ENCODE data around the gene EPN3. TPM values are rescaled to one million over a fixed set of nuclear protein-coding genes. Genes with fewer than 3 reads are reported as not detected.

EPN3 gene
- total RNA-seq, 1 donor from 2014 or later: 0.07 TPM

DNA sequence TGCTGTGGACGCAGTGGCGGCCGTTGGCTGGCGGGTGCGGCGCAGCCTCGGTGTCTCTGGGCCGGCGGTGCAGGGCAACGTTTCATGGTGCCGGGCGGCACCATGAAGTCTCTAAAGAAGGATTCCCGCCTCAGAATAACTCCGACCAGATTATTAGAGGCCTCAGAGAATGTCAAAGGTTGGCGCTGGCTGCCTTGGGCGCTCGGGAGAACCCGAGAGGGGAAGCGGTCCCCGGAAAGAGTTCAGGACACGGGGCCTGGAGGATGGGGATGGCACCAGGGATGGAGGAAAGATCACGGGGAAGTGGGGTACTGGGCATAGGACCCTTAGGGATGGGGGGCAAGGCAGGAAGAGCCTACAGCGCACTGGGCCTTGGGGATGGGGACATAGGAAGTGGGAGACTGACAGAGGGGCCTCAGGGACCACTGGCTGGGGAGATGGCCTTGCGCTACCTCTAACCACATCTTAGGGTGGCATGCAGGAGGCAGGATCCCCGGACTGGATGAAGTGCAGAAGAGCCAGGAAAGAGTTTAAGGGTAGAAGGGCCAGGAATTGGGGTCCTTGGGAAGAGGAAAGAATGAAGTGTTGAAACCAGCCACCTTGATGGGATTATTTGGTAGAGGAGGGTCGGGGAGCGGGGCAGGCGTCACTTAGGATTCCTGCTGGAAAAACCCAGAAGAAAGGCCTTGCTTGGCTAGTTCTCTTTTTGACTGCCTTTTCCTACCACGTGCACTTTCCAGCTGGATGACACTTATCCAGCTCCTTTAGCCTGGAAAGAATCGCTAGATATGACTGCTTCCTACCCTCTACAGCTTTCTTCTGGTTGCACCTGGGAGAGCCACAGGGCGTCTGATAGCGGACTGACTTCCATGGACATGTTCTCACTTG is 23.7 kb upstream of the EPN3 start:
- DNase-seq (ENCODE audit: low read depth, low spot score): no peak

DNA sequence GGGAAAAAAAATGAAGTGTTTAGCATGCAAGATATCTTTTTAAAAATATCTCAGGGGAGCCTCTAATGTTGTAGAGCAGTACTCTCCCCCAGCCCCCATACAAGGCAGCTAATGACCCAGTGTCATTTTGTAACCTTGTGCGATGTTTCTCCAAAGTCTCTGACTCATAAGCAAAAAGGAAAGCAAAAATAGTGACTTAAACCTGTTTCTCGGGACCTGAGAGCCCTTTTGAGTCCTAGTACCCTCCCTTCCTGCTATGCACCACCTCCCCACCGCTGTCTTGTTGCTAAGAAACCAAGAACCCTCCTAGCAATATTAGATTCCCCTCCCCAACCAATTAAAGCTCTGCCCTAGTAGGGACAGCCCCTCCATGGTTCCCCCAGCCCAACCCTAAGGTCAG is 21.5 kb upstream of the EPN3 start:
- DNase-seq (ENCODE audit: low read depth, low spot score): no peak

DNA sequence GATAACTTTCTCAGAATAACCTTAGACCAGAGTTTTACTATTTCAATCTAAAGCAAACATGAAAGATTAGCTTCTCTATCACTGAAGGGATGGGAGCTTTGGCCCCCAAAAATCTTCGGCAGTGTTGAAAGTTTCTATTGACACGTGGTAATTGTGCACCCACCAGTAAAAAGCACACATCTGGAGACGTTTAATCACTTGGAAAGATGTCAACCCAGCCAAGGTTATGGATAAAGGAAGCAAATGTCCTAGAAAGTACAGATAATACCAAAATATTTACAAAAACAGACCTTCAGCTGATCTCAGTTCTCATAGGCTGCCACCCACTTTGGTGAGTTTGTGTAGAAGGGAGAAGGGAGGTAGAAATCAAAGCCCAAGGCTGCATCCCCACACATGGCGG is 19.0 kb upstream of the EPN3 start:
- DNase-seq (ENCODE audit: low read depth, low spot score): no peak

DNA sequence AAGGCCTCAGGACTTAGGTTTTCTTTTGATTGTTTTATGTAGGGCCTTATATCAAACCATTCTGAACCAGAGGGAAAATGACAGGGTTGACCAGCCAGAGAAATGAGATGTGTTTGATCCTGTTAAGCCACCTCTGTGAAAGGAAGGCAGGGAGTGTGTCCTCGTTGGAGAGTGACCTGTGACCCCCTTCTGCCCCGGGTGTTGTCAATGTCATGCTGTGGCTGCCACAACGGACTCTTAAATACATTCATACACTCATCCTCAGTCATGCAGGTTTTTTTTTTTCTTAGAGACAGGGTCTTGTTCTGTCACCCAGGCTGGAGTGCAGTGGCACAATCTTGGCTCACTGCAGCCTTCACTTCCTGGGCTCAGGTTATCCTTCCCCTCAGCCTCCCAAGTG is 18.1 kb upstream of the EPN3 start:
- no peak for DNase-seq (ENCODE audit: low read depth, low spot score)

DNA sequence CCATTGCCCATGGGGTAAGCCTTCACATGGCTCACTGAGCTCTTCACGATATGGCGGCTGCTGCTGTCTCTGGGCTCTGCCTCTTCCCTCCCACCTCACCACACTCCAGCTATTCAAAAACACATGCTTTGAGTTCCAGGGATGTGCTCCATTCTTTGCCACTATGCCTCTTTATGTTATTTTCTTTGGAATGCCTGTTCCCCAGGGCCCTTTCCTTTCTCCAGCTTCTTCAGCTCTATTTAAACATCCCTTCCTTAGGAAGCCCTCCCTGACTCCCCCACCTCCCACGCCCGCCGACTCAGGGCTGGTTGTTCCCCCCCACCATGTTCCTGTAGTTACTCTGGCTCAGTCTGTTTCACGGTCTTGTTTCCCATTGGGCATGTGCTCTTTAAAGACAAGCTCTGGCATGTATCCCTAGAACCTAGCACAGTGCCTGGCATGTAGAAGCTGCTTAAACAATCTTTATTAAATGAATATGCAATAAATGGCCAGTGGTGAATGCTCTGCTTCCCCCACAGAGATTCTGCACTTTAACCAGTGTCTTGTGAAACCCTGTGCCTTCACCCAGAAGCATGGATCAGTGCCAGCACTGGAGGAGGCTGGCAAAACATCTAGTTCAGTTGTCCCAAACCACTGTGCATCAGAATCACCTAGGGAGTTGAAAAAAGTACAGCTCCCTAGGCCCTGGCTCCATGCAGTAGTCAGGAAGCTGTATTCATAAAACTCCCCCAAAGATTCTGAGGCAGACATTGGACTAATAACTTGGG is 17.4 kb upstream of the EPN3 start:
- no peak for DNase-seq (ENCODE audit: low read depth, low spot score)

DNA sequence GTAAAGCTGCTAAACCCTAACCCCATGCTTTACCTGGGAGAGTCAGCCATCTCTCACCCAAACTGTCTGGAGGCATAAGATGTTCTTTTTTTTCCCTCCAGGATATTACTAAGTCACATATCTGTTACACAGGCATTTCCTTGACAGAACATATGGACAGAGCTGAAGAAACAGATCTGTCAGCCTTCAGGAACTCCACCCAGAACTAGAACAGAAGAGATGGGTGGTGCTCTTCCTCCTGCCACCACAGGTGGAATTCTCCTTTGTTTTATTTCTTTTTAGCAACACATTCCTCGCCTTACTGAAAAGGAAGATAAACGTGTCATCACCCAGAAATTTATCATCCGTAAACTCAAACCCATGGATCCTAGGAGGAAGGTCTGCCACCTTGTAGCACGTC is 15.5 kb upstream of the EPN3 start:
- no peak for DNase-seq (ENCODE audit: low read depth, low spot score)

DNA sequence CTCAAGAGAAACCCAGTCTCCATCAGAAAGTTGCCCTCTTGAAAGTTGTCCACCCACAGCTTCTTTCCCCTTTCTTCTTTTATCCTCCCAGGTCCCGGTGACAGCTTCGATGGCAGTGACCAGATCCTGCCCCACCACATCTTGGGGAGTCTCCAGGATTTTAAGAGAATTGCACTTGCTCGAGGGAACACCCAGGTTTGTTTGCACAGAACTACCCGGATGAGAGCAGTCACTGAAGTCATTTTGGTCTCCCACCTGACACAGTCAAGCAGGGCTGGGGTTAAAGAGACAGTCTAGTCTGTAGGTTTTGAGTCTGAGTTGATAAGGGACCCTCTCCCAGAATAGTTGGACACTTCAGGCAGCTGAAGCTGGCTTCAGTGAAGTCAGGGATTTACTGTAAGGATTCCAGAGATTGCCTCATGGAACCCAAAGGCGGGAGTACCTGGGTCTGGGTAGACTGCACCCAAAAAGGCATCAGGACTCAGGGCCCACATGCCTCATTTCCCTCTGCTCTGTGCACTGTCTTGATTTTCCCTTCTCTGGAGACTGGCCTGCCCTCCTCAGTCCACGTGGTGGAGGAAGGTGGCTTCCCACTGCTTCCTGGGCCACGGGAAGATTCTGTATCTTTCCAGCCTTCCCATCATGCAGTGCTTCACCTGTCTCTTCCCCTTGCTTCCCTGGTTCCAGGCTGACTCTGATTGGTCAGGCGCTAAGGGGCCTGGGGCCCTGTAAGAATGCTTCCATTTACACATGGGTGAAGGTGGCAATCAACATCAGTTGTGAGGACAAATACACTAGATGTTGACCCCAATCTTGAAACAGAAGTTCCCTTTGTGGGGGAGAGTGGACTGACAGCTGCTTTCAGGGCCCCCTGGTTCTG is 14.8 kb upstream of the EPN3 start:
- DNase-seq (ENCODE audit: low read depth, low spot score): no peak

DNA sequence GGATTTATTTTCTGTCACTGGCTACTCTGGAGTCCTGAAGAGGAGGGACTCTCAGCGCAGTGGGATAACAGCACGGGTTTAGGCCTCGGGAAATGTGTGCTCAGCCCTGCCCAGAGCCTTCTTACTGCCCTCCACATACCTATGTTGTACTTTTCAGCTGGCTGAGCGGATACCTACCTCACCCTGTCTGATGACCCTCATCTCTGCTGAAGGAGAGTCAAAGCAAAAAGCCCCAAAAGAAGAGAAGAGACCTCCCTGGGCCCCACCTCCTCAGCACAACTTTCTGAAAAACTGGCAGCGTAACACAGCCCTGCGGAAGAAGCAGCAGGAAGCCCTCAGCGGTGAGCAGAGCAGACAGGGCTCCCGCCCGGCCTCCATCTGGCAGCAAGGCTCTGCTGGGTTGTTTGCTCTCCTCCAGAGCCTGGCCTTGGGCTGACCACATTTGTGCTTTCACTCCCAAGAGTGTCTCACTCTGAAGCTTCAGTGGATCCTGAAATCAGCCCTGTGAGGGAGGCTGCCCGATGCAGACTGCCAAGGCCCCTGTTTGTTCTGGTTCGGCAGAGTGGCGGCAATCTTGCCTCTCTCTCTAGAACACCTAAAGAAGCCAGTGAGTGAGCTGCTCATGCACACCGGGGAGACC is 14.0 kb upstream of the EPN3 start:
- no peak for DNase-seq (ENCODE audit: low read depth, low spot score)

DNA sequence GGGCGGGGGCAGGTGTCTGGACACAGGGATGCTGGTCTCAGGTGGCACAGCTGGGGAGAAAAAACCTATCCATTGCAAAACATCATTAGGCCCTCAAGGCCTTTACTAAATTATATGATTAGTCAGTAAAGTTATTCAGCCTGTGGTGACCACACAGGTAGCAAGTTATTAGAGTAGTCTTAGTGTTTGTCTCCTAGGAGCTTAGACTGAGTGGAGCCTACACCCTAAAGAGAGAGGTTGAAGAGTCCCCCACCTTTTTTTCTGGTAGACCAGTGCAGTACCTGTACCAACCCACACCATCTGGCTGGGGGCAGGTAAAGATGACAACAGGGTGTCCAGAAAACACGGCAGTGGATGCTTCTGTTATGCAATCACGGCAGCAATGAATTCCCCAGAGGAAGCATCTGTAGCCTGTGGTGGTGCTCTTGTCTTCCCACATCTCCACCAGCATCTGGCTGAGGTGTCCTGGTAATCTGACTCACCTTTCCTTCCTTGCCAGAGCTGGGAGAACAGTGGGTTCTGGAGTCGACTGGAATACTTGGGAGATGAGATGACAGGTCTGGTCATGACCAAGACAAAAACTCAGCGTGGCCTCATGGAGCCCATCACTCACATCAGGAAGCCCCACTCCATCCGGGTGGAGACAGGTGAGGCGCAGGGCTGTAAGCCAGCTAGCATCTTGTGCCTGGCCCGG is 13.2 kb upstream of the EPN3 start:
- no peak for DNase-seq (ENCODE audit: low read depth, low spot score)

DNA sequence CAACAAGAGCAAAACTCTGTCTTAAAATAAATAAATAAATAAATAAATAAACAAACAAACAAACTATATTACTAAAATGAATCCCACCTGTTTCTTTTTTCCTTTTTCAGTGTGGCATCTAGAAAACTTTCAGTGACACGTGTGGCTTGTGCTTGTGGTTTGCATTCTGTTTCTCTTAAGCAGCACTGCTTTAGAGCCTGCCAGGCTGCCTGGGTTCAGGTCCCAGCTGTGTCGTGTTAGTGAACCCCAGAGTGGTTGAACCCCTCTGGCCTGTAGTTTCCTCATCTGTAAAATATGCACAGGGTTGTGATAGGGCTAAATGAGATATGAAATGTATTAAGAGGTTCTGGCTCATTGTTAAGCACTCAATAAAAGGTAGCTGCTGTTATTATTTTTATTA is 12.1 kb upstream of the EPN3 start:
- no peak for DNase-seq (ENCODE audit: low read depth, low spot score)

DNA sequence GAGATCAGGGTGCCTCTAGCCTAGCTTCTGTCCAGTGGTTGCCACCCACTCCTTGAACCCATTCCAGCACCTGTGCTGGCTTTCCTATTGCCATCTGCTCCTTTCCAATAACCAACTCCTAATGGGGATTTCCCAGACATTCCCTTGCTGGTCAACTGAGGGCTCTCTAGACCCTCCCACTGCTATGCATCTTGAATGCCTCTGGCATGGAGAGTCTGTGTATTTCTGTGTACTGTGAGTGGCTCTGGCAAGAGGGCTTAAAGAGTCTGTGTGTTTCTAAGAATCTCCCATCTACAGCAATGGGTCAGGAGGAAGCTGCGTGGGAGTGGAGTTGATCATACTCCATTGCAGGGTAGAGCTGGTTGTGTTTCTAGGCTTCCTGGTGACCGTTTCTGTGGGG is 11.0 kb upstream of the EPN3 start:
- no peak for DNase-seq (ENCODE audit: low read depth, low spot score)

DNA sequence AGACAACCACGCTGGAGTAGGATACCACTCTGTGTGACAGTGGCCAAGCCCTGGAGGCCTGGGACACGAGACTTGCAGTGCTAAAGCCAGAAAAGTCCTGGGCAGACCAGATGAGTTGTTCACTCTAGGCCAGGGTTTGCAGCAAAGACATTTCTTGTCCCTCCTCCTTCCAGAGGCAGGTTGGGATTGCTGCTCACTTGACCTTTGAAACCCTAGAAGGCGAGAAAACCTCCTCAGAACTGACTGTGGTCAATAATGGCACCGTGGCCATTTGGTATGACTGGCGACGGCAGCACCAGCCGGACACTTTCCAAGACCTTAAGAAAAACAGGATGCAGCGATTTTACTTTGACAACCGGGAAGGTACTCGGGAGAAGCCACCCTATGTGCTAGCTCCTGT is 9.8 kb upstream of the EPN3 start:
- DNase-seq (ENCODE audit: low read depth, low spot score): no peak

DNA sequence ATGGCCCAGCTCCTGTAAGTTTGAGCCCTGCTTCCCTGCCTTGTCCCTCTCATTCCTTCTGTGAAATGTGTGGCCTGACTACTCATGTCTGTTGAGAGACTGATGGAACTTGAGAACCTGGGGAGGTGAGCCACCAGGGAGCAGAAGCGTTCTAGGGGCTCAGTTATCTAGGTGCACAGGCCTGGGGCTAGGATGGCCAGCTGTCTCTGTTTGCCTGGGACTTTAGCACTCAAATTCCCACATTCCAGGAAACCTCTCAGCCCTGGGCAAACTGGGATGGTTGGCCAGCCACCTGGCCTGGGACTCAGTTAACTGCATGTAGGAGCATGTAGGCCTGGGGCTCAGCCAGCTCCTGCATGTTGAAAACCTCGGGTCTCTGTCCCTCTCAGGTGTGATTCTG is 9.3 kb upstream of the EPN3 start:
- no peak for DNase-seq (ENCODE audit: low read depth, low spot score)

DNA sequence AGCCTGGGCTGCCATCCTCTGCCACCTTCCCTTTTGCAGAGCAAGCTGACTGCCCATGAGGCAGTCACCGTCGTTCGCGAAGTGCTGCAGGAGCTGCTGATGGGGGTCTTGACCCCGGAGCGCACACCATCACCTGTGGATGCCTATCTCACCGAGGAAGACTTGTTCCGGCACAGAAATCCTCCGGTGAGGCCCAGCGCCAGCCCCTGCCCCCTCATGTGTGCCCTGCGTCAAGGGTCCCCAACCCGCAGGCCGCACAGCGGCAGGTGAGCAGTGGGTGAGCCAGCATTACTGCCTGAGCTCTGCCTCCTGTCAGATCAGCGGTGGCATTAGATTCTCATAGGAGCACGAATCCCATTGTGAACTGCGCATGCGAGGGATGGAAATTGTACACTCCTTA is 7.7 kb upstream of the EPN3 start:
- DNase-seq (ENCODE audit: low read depth, low spot score): no peak

DNA sequence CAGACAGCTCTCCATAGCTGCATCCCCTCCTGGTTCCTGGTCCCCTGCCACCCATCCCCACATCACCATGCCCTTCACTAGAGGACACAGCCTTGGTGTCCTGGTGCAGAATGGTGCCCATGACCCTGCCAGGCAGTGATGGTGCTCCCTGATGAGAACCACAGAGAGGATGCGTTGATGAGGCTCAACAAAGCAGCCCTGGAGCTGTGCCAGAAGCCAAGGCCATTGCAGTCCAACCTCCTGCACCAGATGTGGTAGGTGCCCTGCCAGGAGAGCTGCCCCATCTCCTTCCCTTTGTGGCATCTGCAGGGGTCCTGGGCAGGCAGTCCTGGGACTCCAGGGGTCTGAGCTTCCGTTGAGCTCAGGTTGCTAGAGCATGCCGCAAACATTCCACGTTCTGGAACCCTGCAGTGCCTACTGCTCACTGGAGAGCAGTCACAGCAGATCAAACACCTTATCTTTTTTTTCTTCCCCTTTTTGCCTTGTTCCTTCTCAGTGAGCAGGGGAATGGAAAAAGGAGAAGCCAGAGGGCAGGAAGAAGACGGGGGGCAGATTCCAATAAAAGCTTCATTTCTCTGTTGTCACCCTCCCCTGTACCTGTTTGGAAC is 5.3 kb upstream of the EPN3 start:
- DNase-seq (ENCODE audit: low read depth, low spot score): no peak

DNA sequence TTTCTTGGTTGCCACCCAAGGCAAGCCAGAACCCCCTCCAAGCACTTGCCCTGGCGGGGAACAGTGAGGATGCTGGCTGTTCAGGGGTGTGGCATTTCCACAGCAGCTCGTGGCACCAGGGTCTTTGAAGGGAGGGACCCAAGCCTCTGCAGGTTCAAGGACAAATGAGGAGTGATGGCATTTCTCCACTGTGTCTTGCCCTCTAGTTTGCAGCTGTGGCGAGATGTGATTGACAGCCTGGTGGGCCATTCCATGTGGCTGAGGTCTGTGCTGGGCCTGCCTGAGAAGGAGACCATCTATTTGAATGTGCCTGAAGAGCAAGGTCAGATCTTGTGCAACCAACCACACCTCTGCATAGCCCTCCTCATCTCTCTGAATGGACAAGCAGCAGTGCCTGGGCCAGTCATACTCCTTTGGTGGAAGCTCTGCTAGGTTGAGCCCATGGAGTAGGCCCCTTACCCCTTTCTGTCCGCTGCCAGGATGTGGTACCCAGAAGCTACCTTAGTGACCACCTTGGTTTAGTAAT is 4.5 kb upstream of the EPN3 start:
- DNase-seq (ENCODE audit: low read depth, low spot score): no peak

DNA sequence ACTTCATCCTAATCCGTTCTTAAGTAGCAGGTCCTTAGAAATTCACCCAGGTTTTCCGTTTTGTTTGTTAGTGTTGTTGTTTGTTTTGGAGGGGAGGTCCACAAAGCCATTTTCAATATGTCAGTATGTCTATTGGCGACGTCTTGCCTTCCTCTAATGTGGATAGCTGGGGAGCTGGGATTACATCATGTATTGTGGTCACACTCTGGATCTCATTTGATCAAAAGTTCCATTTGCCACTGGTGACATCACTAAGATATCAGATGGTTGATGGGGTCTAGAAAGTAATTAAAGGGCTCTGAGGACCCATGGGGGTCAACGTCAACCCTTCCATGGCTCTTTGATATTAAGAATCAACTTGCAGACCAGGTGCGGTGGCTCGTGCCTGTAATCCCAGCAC is 2.7 kb upstream of the EPN3 start:
- DNase-seq (ENCODE audit: low read depth, low spot score): no peak

DNA sequence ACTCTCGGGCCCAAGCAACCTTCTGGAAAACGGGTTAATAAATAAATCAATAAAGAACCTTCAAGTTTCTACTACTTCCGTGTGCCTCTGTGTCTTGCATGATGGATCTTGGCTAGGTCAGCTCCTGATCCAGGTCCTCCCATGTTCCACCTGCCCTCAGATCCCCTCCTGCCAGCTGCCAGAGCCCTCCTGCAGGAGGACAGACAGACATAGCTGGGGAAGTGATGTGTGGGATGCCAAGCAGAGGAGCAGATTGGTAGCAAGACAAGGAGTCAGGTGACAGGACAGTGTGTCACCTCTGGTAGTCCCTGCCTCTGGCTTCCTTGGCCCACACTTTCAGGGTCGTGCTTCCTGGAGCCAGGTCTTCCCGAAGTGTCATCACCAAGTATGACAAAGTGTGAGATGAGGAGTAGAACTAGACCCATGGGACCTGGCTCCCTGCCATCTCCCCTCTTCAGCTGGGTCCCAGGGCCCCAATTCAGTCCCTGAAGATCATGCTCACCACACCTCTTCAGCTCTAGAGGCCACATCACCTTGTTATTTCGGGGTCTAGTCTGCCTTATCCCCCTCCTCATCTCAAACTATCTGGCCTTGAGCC is 1.0 kb upstream of the EPN3 start:
- DNase-seq (ENCODE audit: low read depth, low spot score): no peak

DNA sequence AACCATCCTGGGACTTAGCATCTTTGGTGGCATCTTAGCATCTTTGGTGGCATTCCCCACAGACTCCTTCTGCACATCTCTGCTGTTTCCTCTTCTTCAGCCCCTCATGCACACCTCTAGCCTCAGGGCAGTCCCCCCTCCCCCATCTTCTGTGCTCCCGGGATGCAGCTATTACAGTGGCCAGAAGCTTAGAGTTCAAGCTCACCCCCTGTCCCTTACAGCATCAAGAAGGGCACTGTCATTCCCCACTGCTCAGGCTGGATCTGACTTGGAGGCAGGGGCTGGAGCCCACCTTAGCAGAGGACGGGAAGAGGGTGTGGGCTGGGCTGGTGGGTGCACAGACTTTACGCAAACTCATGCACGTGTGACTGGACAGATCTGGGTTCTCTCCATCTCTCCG is 650 bp downstream of the EPN3 start:
- DNase-seq (ENCODE audit: low read depth, low spot score): no peak

DNA sequence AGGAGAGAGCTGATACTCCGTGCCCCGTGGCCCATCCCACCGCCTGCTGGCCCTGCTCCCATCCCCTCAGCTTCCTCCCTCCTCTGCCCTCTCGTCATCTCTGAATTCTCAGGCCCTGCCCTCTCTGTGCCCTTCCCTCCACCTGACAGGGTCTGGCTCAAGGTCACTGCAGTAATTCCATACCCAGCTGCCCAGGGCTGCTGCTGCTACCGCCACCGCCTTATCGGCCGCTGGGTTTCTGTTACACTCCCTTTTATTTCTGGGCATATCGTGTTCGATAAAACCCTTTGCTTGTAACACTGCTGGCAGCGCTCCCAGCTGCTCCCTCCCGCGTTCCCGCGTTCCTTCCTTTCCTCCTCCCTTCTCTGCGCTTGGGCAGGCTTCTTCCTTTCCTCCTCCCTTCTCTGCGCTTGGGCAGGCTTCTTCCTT is 1.2 kb downstream of the EPN3 start:
- DNase-seq (ENCODE audit: low read depth, low spot score): no peak

Measured in pulmonary artery endothelial cell (primary cell).